Progenitor cell of endocrine pancreas (in vitro differentiated cells): Measurements from ENCODE around the gene FXN. TPM values are rescaled to one million over a fixed set of nuclear protein-coding genes. Genes with fewer than 3 reads are reported as not detected.
A peak's percentile ranks its signal among the peaks of the same experiment; 100 is the strongest.

Experiments used
- DNase-seq: peaks from one replicate; pipeline ENCODE4 v3.0.0; 2021; ENCODE audit warnings: low spot score; ENCODE audit not compliant: unreplicated experiment
- H3K27ac Mint-ChIP-seq: 2 replicates; pipeline ENCODE4 v1.8.0; 2021; ENCODE audit warnings: mild to moderate bottlenecking, moderate library complexity, mixed read lengths
- H3K27me3 Mint-ChIP-seq: 2 replicates; pipeline ENCODE4 v1.8.0; 2021; ENCODE audit warnings: mixed read lengths
- H3K36me3 Mint-ChIP-seq: 2 replicates; pipeline ENCODE4 v1.8.0; 2022; ENCODE audit warnings: mixed read lengths; ENCODE audit not compliant: insufficient read depth
- H3K4me1 Mint-ChIP-seq: 2 replicates; pipeline ENCODE4 v1.8.0; 2021; ENCODE audit warnings: low read depth, mixed read lengths
- H3K4me3 Mint-ChIP-seq: 2 replicates; pipeline ENCODE4 v1.8.0; 2021; ENCODE audit warnings: low read depth, mild to moderate bottlenecking, moderate library complexity, mixed read lengths
- H3K9me3 Mint-ChIP-seq: 2 replicates; pipeline ENCODE4 v1.8.0; 2021; ENCODE audit warnings: low read depth, mixed read lengths
- total RNA-seq: library from RNA; stranded (reverse); gene quantifications from 2 replicates; pipeline ENCODE4 v1.2.1, GENCODE V29; 2021
- TF ChIP-seq, protein P1 (sequence below): fragments of 200-600 bp; sonication (generic); IDR thresholded peaks from one replicate; pipeline ENCODE4 v1.5.0; 2021; ENCODE audit warnings: antibody characterized with exemption, mild to moderate bottlenecking; ENCODE audit not compliant: unreplicated experiment

The FXN gene
- total RNA-seq, 1 donor from 2014 or later, result 25.7 TPM

DNA sequence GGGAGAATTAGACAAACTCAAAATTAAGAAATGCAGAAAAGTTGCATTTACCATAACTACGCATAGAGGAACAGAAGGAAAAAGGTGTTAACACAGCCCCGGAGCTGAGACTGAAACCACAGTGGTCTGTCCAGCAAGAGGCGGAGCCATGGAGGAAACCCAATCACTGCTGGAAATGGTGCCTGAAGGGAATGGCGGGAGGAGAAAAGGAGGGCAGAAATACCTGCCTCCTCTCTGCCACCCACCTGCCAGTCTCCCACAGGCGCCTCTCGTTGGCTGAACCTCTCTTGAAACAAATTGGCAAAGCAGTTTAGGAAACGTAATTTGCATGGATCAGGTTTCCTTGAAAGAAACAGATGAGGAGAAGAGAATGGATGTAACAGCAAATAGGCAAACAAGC lies 11.9 kb upstream of the FXN start:
- H3K4me3 Mint-ChIP-seq, result no peak overlapping the region
- no peak overlapping the region for H3K27ac Mint-ChIP-seq
- H3K9me3 Mint-ChIP-seq, result no peaks in the 10 kb centered on the region
- H3K27me3 Mint-ChIP-seq, result no peaks in the 10 kb centered on the region
- DNase-seq, result no peak
- TF ChIP-seq, protein P1, sequence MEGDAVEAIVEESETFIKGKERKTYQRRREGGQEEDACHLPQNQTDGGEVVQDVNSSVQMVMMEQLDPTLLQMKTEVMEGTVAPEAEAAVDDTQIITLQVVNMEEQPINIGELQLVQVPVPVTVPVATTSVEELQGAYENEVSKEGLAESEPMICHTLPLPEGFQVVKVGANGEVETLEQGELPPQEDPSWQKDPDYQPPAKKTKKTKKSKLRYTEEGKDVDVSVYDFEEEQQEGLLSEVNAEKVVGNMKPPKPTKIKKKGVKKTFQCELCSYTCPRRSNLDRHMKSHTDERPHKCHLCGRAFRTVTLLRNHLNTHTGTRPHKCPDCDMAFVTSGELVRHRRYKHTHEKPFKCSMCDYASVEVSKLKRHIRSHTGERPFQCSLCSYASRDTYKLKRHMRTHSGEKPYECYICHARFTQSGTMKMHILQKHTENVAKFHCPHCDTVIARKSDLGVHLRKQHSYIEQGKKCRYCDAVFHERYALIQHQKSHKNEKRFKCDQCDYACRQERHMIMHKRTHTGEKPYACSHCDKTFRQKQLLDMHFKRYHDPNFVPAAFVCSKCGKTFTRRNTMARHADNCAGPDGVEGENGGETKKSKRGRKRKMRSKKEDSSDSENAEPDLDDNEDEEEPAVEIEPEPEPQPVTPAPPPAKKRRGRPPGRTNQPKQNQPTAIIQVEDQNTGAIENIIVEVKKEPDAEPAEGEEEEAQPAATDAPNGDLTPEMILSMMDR, result no peak
- no peaks in the 10 kb centered on the region for H3K36me3 Mint-ChIP-seq
- peaks cover 3% of the 10 kb centered on the region for H3K4me1 Mint-ChIP-seq

GRCh38 chr9:69027355-69028097 lies 8.0 kb upstream of the FXN start:
- TF ChIP-seq, protein P1, result peak; percentile 83
- Mint-ChIP-seq H3K4me3 (no peak overlapping the region), H3K9me3 (peaks cover 7% of the 10 kb centered on the region), H3K36me3 (no peaks in the 10 kb centered on the region), H3K4me1 (peaks cover 3% of the 10 kb centered on the region), H3K27me3 (no peaks in the 10 kb centered on the region), H3K27ac (no peak overlapping the region)
- no peak for DNase-seq

DNA sequence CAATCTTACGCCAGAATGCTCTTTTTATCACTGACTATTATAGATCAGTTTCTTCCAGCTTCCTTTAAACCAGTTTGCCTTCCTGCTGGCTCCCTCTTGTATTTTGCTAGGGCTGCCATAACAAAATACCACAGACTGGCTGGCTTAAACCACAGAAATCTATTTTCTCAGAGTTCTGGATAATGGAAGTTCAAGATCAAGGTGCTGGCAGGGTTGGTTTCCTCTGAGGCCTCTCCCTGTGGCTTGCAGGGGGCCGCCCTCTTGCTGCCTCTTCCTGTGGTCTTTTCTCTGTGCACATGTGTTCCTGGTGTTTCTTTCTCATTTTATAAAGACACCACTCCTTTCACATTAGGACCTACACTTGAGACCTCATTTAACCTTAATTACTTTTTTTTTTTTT lies 6.8 kb upstream of the FXN start:
- Mint-ChIP-seq H3K4me3 (no peak overlapping the region), H3K27me3 (no peaks in the 10 kb centered on the region), H3K36me3 (no peaks in the 10 kb centered on the region), H3K4me1 (no peaks in the 10 kb centered on the region), H3K9me3 (peaks cover 7% of the 10 kb centered on the region), H3K27ac (no peak overlapping the region)
- TF ChIP-seq, protein P1, result no peak
- no peak for DNase-seq

DNA sequence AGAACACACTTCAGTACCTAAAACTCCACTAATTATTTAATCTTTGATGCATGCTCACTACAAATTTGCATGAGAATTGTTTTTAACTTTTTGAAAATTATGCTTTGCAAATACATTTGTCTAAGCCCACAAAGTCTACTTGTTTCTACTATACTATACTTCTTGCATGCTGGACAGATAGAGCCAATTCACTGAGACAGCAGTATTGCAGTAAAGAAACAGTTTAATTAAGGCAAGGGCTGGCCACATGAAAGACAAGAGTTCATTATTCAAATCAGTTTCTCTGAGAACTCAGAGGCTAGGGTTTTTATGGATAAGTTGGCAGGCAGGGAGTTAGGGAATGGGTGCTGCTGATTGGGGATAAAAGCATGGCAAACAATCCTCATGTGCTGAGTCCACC lies 6.0 kb upstream of the FXN start:
- TF ChIP-seq, protein P1, result no peak
- Mint-ChIP-seq H3K4me3 (no peak overlapping the region), H3K27me3 (no peaks in the 10 kb centered on the region), H3K27ac (no peak overlapping the region), H3K36me3 (no peaks in the 10 kb centered on the region), H3K4me1 (no peaks in the 10 kb centered on the region), H3K9me3 (peaks cover 7% of the 10 kb centered on the region)
- DNase-seq, result no peak

DNA sequence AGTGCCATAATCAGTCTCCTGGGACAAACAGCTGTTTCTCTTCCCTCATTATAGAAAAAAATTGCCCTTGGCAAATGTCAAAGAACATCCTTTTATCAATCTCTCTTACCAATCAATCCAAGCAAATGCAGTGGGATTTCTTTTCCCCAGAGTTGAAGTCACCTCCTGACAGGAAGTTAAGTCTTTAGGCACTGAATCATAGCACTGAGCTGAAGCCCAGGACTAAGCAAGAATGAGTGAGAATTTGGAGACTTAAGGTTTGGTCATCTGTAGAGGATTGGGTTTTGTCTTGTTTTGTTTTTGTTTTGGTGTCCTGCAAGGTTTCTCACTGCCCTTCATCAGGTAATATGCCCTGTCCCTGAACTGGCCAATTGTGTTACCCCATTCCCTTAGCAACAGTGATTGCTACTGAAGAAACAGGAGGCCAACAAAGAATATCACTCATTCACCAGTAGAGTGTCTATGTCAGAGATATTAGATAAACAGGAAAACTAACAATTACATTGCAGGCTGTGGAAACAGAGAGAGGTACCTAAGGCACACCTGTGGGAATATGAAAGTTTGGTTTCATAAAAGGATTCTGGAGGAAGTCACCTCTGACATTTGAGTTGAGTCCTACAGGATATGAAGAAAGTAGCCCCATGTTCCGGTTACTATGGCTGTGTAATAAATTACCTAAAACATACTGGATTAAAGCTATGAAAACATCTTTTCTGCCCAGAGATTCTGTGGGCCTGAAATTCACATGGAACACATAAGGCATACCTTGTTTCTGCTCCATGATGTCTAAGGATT lies 4.5 kb upstream of the FXN start:
- Mint-ChIP-seq H3K4me3 (no peak overlapping the region), H3K27me3 (no peaks in the 10 kb centered on the region)
- TF ChIP-seq, protein P1, result no peak

More for the DNA sequence above, 4.5 kb upstream of the FXN start:
- Mint-ChIP-seq H3K36me3 (no peaks in the 10 kb centered on the region), H3K27ac (peak overlapping the region; percentile 22), H3K4me1 (no peaks in the 10 kb centered on the region), H3K9me3 (peaks cover 7% of the 10 kb centered on the region)
- DNase-seq, result no peak
